Measurements from ENCODE around the gene BCHE. TPM values are rescaled to one million over a fixed set of nuclear protein-coding genes. Genes with fewer than 3 reads are reported as not detected.

Gene BCHE
- polyA plus RNA-seq, 3 donors: not detected

DNA sequence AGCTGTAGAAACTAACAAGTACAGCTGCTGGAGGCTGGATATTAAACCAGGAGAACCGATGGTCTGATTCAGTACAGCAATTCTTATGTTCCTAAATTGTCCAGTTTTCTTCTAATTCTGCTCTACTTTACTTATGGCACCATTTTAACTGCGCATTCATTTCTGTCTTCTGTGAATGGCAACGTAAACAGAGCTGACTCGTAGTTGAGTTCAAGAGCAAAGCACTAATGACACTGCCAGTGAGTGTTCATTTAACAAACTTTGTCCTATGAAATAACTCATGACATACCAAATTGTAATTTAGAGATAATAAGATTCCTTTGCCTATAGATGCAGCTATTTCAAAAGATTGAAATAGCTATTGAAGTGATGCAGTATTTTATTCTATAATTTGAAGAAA lies 48.7 kb downstream of the BCHE start:
- Histone ChIP-seq H2AFZ (ENCODE audit: insufficient read depth, low read depth, low read length, poor library complexity, severe bottlenecking) (no peak overlapping the region), H4K20me1 (ENCODE audit: insufficient read depth, low read length) (no peaks in the 10 kb centered on the region), H3K27me3 (ENCODE audit: control insufficient read depth in 2 of 2, insufficient read depth in 2 of 2, low read length in 2 of 2) (no peaks in the 10 kb centered on the region), H3K4me3 (replicated peaks in 1 of 3; ENCODE audit: low read depth in 2 of 3, low read length in 3 of 3) (no peak overlapping the region), H3K4me2 (replicated peaks; ENCODE audit: extremely low read depth, low read length, poor library complexity, severe bottlenecking) (no peak overlapping the region), H3K79me2 (ENCODE audit: insufficient read depth, low read length) (no peaks in the 10 kb centered on the region), H3K4me1 (ENCODE audit: control insufficient read depth in 1 of 2, insufficient read depth in 2 of 2, low read length in 2 of 2) (no peaks in the 10 kb centered on the region), H3K9ac (ENCODE audit: insufficient read depth, low read length, poor library complexity, severe bottlenecking) (no peak overlapping the region), H3K9me3 (replicated peaks in 1 of 2; ENCODE audit: control insufficient read depth in 1 of 2, insufficient read depth in 1 of 2, low read length in 2 of 2) (peaks cover 3% of the 10 kb centered on the region in 2 donors), H3K27ac (ENCODE audit: low read depth in 1 of 2, low read length in 2 of 2) (no peak overlapping the region), H3K36me3 (replicated peaks in 1 of 2; ENCODE audit: control insufficient read depth in 1 of 2, insufficient read depth in 2 of 2, low read length in 2 of 2) (no peaks in the 10 kb centered on the region)
- no peak for DNase-seq
- WGBS (ENCODE audit: insufficient coverage): 80% methylated on average over 2 of the region's 4 CpGs
- H3K9me3 Mint-ChIP-seq: peaks cover 0 to 7% (median 4%) of the 10 kb centered on the region in 7 donors
- H3K36me3 Mint-ChIP-seq: no peaks in the 10 kb centered on the region
- TF ChIP-seq, protein P1, sequence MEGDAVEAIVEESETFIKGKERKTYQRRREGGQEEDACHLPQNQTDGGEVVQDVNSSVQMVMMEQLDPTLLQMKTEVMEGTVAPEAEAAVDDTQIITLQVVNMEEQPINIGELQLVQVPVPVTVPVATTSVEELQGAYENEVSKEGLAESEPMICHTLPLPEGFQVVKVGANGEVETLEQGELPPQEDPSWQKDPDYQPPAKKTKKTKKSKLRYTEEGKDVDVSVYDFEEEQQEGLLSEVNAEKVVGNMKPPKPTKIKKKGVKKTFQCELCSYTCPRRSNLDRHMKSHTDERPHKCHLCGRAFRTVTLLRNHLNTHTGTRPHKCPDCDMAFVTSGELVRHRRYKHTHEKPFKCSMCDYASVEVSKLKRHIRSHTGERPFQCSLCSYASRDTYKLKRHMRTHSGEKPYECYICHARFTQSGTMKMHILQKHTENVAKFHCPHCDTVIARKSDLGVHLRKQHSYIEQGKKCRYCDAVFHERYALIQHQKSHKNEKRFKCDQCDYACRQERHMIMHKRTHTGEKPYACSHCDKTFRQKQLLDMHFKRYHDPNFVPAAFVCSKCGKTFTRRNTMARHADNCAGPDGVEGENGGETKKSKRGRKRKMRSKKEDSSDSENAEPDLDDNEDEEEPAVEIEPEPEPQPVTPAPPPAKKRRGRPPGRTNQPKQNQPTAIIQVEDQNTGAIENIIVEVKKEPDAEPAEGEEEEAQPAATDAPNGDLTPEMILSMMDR (IDR thresholded peaks at IDR 0.05): no peak
- intact Hi-C loops (cut with micrococcal nuclease): no loop called here
- H3K27ac Mint-ChIP-seq: no peak overlapping the region
- no peaks in the 10 kb centered on the region for H3K4me1 Mint-ChIP-seq
- no peak overlapping the region for H3K4me3 Mint-ChIP-seq
- peaks cover 0 to 1% (median 0%) of the 10 kb centered on the region in 3 donors for H3K27me3 Mint-ChIP-seq (ENCODE audit: low read depth in 3 of 3)

GRCh38 chr3:165786013-165786412 lies 51.2 kb downstream of the BCHE start:
- Histone ChIP-seq H3K4me3 (replicated peaks in 1 of 3; ENCODE audit: low read depth in 2 of 3, low read length in 3 of 3) (no peak overlapping the region), H3K27me3 (ENCODE audit: control insufficient read depth in 2 of 2, insufficient read depth in 2 of 2, low read length in 2 of 2) (no peaks in the 10 kb centered on the region), H3K36me3 (replicated peaks in 1 of 2; ENCODE audit: control insufficient read depth in 1 of 2, insufficient read depth in 2 of 2, low read length in 2 of 2) (no peaks in the 10 kb centered on the region), H3K4me2 (replicated peaks; ENCODE audit: extremely low read depth, low read length, poor library complexity, severe bottlenecking) (no peak overlapping the region), H3K9me3 (replicated peaks in 1 of 2; ENCODE audit: control insufficient read depth in 1 of 2, insufficient read depth in 1 of 2, low read length in 2 of 2) (peaks cover 0 to 3% of the 10 kb centered on the region in 2 donors), H4K20me1 (ENCODE audit: insufficient read depth, low read length) (no peaks in the 10 kb centered on the region), H3K27ac (ENCODE audit: low read depth in 1 of 2, low read length in 2 of 2) (no peak overlapping the region), H3K4me1 (ENCODE audit: control insufficient read depth in 1 of 2, insufficient read depth in 2 of 2, low read length in 2 of 2) (no peaks in the 10 kb centered on the region), H3K9ac (ENCODE audit: insufficient read depth, low read length, poor library complexity, severe bottlenecking) (no peak overlapping the region), H3K79me2 (ENCODE audit: insufficient read depth, low read length) (no peaks in the 10 kb centered on the region), H2AFZ (ENCODE audit: insufficient read depth, low read depth, low read length, poor library complexity, severe bottlenecking) (no peak overlapping the region)
- Mint-ChIP-seq H3K27me3 (ENCODE audit: low read depth in 3 of 3) (no peaks in the 10 kb centered on the region), H3K4me3 (no peak overlapping the region), H3K27ac (no peak overlapping the region), H3K36me3 (no peaks in the 10 kb centered on the region), H3K9me3 (peaks cover 0 to 5% (median 2%) of the 10 kb centered on the region in 7 donors), H3K4me1 (no peaks in the 10 kb centered on the region)
- TF ChIP-seq, protein P1 (IDR thresholded peaks at IDR 0.05): no peak
- intact Hi-C loops (cut with micrococcal nuclease): no loop called here
- WGBS (ENCODE audit: insufficient coverage): no CpG with 5 or more reads among the region's 4 CpGs
- DNase-seq: no peak

Data from CD14-positive monocyte (primary cell).